ENCODE measurements around the gene TMEM72. TPM values are rescaled to one million over a fixed set of nuclear protein-coding genes. Genes with fewer than 3 reads are reported as not detected.

The TMEM72 gene
- total and polyA plus RNA-seq, 2 donors (not counting 3 experiments of a cell fraction or from before 2014, with no cell fraction given): not detected

GRCh38 chr10:44928462-44928861 lies 17.3 kb downstream of the TMEM72 start:
- no TSS peak for BruUV-seq (replicated peaks)
- DNase-seq (ENCODE audit: low read depth, low spot score) (no peak), FAIRE-seq (no peak)
- ChIA-PET POLR2A (no interaction called here), CTCF (no interaction called here)
- dilution Hi-C loops (cut with MboI; ENCODE audit: extremely low pct_ligation_motif_present, low sequenced_read_pairs) (no loop called here), intact Hi-C loops (cut with micrococcal nuclease) (no loop called here)
- Histone ChIP-seq H3K4me3 (replicated peaks in 1 of 3; ENCODE audit: insufficient read depth in 1 of 3, low read depth in 1 of 3, low read length in 3 of 3) (no peak overlapping the region), H3K4me1 (ENCODE audit: control insufficient read depth, extremely low read depth, insufficient read depth, low read length) (no peaks in the 10 kb centered on the region), H3K27ac (ENCODE audit: insufficient read depth, low read depth, low read length) (no peak overlapping the region), H2AFZ (ENCODE audit: low read depth, low read length) (no peak overlapping the region), H3K27me3 (ENCODE audit: control insufficient read depth in 2 of 2, insufficient read depth in 2 of 2, low read length in 2 of 2) (no peaks in the 10 kb centered on the region), H4K20me1 (replicated peaks; ENCODE audit: control insufficient read depth, extremely low read depth, insufficient read depth, low read length) (no peaks in the 10 kb centered on the region), H3K9ac (replicated peaks; ENCODE audit: extremely low read depth, insufficient read depth, low read length) (no peak overlapping the region), H3K36me3 (ENCODE audit: control insufficient read depth in 2 of 2, extremely low read depth in 1 of 2, insufficient read depth in 2 of 2, low read length in 2 of 2) (no peaks in the 10 kb centered on the region), H3K79me2 (ENCODE audit: control insufficient read depth, insufficient read depth, low read length) (no peaks in the 10 kb centered on the region), H3K4me2 (ENCODE audit: insufficient read depth, low read length) (no peak overlapping the region), H3K9me1 (replicated peaks; ENCODE audit: control insufficient read depth, extremely low read depth, insufficient read depth, low read length) (no peaks in the 10 kb centered on the region), H3K9me3 (replicated peaks; ENCODE audit: control insufficient read depth, insufficient read depth, low read length) (no peaks in the 10 kb centered on the region)
- TF ChIP-seq POLR2A (IDR thresholded peaks at IDR 0.05; ENCODE audit: low read depth, low read length) (no peak), POLR2AphosphoS5 (IDR thresholded peaks at IDR 0.05; ENCODE audit: insufficient read depth, low read depth, low read length) (no peak), JUN (IDR thresholded peaks at IDR 0.05; ENCODE audit: borderline replicate concordance, insufficient read depth, insufficient read length, low read depth) (no peak), EZH2 (IDR thresholded peaks at IDR 0.05; ENCODE audit: borderline replicate concordance, low read depth, low read length, severe bottlenecking) (no peak), GATA2 (IDR thresholded peaks at IDR 0.05; ENCODE audit: insufficient read depth, insufficient read length, low read depth, low read length) (no peak), MYC (IDR thresholded peaks at IDR 0.05; ENCODE audit: low read depth, low read length) (no peak), CTCF (IDR thresholded peaks at IDR 0.05; ENCODE audit: extremely low read depth in 1 of 2, insufficient read depth in 1 of 2, low read depth in 1 of 2, low read length in 2 of 2) (no peak), MAX (IDR thresholded peaks at IDR 0.05; ENCODE audit: insufficient read depth, insufficient read length) (no peak), FOS (IDR thresholded peaks at IDR 0.05; ENCODE audit: borderline replicate concordance, insufficient read depth, low read length) (no peak)
